Keratinocyte (primary cell): ENCODE results near the gene TET1. TPM values are rescaled to one million over a fixed set of nuclear protein-coding genes. Genes with fewer than 3 reads are reported as not detected.

Experiments
- DNase-seq: peaks from one replicate; pipeline ENCODE4 v3.0.0-alpha.2; 2011; ENCODE audit warnings: low read depth, missing footprints, low spot score
- FAIRE-seq: peaks from 2 replicates; lab custom pipeline; 2011; peaks lifted over from hg19 to GRCh38; lab: Jason Lieb, UNC
- H2AFZ ChIP-seq: 2 replicates; pipeline ENCODE4 v1.6.0; 2012; ENCODE audit warnings: low read length, control low read depth, inconsistent platforms; ENCODE audit not compliant: control insufficient read depth
- H3K27ac ChIP-seq: 2 replicates; pipeline ENCODE4 v1.5.1; 2011; ENCODE audit warnings: low read length; ENCODE audit not compliant: control insufficient read depth, insufficient read depth
- H3K27me3 ChIP-seq: 3 replicates; pipeline ENCODE4 v1.6.0; 2011; ENCODE audit warnings: low read length; ENCODE audit not compliant: control insufficient read depth, insufficient read depth; ENCODE audit errors: extremely low read depth
- H3K36me3 ChIP-seq, 2 experiments: 2 replicates in 1 of 2; 3 replicates in 1 of 2; pipeline ENCODE4 v1.5.1; 2011; ENCODE audit warnings: low read length in 2 of 2, mild to moderate bottlenecking in 1 of 2; ENCODE audit not compliant: control insufficient read depth in 2 of 2, insufficient read depth in 2 of 2; ENCODE audit errors: extremely low read depth in 1 of 2
- H3K4me1 ChIP-seq: 3 replicates; pipeline ENCODE4 v1.5.1; 2011; ENCODE audit warnings: low read length; ENCODE audit not compliant: control insufficient read depth, insufficient read depth; ENCODE audit errors: extremely low read depth
- H3K4me2 ChIP-seq: 3 replicates; pipeline ENCODE4 v1.6.0; 2011; ENCODE audit warnings: low read depth, low read length; ENCODE audit not compliant: control insufficient read depth, insufficient read depth; ENCODE audit errors: extremely low read depth
- H3K4me3 ChIP-seq, 3 experiments: fragments of 200-600 bp in 1 of 3; sonication (generic) in 1 of 3; 2 replicates in 2 of 3; 3 replicates in 1 of 3; pipeline ENCODE4 v1.5.1; 2011 to 2016; ENCODE audit warnings: low read length in 3 of 3, mild to moderate bottlenecking in 3 of 3, control low read depth in 2 of 3, inconsistent platforms in 1 of 3, low read depth in 1 of 3, mixed read lengths in 1 of 3, mixed run types in 1 of 3, moderate library complexity in 1 of 3; ENCODE audit not compliant: control insufficient read depth in 2 of 3, insufficient read depth in 2 of 3; ENCODE audit errors: extremely low read depth in 1 of 3
- H3K79me2 ChIP-seq: 2 replicates; pipeline ENCODE4 v1.6.0; 2012; ENCODE audit warnings: low read length; ENCODE audit not compliant: control insufficient read depth, insufficient read depth
- H3K9ac ChIP-seq: 3 replicates; pipeline ENCODE4 v1.6.0; 2011; ENCODE audit warnings: low read length; ENCODE audit not compliant: control insufficient read depth, insufficient read depth; ENCODE audit errors: extremely low read depth
- H3K9me1 ChIP-seq: 3 replicates; pipeline ENCODE4 v1.6.0; 2011; ENCODE audit warnings: low read length; ENCODE audit not compliant: control insufficient read depth, insufficient read depth; ENCODE audit errors: extremely low read depth
- H3K9me3 ChIP-seq: 2 replicates; pipeline ENCODE4 v1.5.1; 2012; ENCODE audit warnings: low read depth, low read length; ENCODE audit not compliant: control insufficient read depth
- H4K20me1 ChIP-seq: 3 replicates; pipeline ENCODE4 v1.6.0; 2011; ENCODE audit warnings: low read length; ENCODE audit not compliant: control insufficient read depth, insufficient read depth; ENCODE audit errors: extremely low read depth
- CTCF ChIP-seq, 3 experiments: IDR thresholded peaks in 1 of 3; conservative IDR thresholded peaks in 1 of 3; optimal IDR thresholded peaks in 1 of 3; 2 replicates in 2 of 3; 3 replicates in 1 of 3; pipeline versions ENCODE3 to v1.5.1; 2011; ENCODE audit warnings: low read length in 3 of 3, mild to moderate bottlenecking in 3 of 3, moderate library complexity in 2 of 3, control low read depth in 1 of 3, inconsistent platforms in 1 of 3; ENCODE audit not compliant: insufficient read depth in 2 of 3; ENCODE audit errors: extremely low read depth in 1 of 3
- EZH2 ChIP-seq: IDR thresholded peaks from one replicate; pipeline ENCODE4 v1.6.1; 2012; ENCODE audit warnings: inconsistent platforms, mild to moderate bottlenecking, low read length, moderate library complexity
- dilution Hi-C: fragments of 300-500 bp; cut with MboI; formaldehyde crosslinking; loops from one replicate; pipeline ENCODE4 v1.7.0; 2020; ENCODE audit warnings: low sequenced_read_pairs; ENCODE audit not compliant: extremely low pct_ligation_motif_present
- polyA plus RNA-seq, 5 experiments: library from polyadenylated mRNA; depleted of rRNA in 3 of 5; stranded (reverse) in 3 of 5; stranded (forward) in 1 of 5; unstranded in 1 of 5; fragments of >200 nt; gene quantifications; 1 replicate in 1 of 5; 2 replicates in 3 of 5; 3 replicates in 1 of 5; pipeline versions ENCODE4 v1.2.1 to v1.2.3, GENCODE V29; 2011 to 2012; ENCODE audit warnings: missing spikeins in 2 of 5, low read depth in 1 of 5, low replicate concordance in 1 of 5

TET1 gene
- polyA plus RNA-seq, 1 donor (not counting 4 experiments of a cell fraction or from before 2014, with no cell fraction given) = 0.08 TPM

GRCh38 chr10:68537796-68538195 is 22.3 kb upstream of the TET1 start:
- DNase-seq = no peak
- no peak overlapping the region for H3K4me3 ChIP-seq
- no peaks in the 10 kb centered on the region for H3K27me3 ChIP-seq
- no peak for FAIRE-seq
- no peaks in the 10 kb centered on the region for H3K79me2 ChIP-seq
- H3K27ac ChIP-seq = no peak overlapping the region
- H3K9ac ChIP-seq = no peak overlapping the region
- no peak overlapping the region for H2AFZ ChIP-seq
- dilution Hi-C loops = no loop called here
- no peak overlapping the region for H3K4me2 ChIP-seq
- no peaks in the 10 kb centered on the region for H3K36me3 ChIP-seq
- no peaks in the 10 kb centered on the region for H3K4me1 ChIP-seq
- TF ChIP-seq CTCF (optimal IDR thresholded peaks at IDR 0.05 in 1 of 3, IDR thresholded peaks at IDR 0.05 in 1 of 3, conservative IDR thresholded peaks at IDR 0.05 in 1 of 3; ENCODE audit: extremely low read depth in 1 of 3, insufficient read depth in 2 of 3, low read length in 3 of 3) (no peak), EZH2 (no peak)
- H4K20me1 ChIP-seq = no peaks in the 10 kb centered on the region
- H3K9me3 ChIP-seq = no peaks in the 10 kb centered on the region
- H3K9me1 ChIP-seq = no peaks in the 10 kb centered on the region

- Histone ChIP-seq H3K4me2 (no peak overlapping the region), H3K9me3 (no peaks in the 10 kb centered on the region), H3K36me3 (no peaks in the 10 kb centered on the region), H2AFZ (no peak overlapping the region), H4K20me1 (no peaks in the 10 kb centered on the region), H3K4me1 (peaks cover 5% of the 10 kb centered on the region), H3K79me2 (no peaks in the 10 kb centered on the region), H3K9me1 (no peaks in the 10 kb centered on the region), H3K4me3 (no peak overlapping the region), H3K27me3 (no peaks in the 10 kb centered on the region), H3K9ac (no peak overlapping the region), H3K27ac (no peak overlapping the region)
- dilution Hi-C loops = no loop called here
- peak; percentile 57 for FAIRE-seq
- no peak for TF ChIP-seq CTCF (optimal IDR thresholded peaks at IDR 0.05 in 1 of 3, IDR thresholded peaks at IDR 0.05 in 1 of 3, conservative IDR thresholded peaks at IDR 0.05 in 1 of 3; ENCODE audit: extremely low read depth in 1 of 3, insufficient read depth in 2 of 3, low read length in 3 of 3)
- no peak for TF ChIP-seq EZH2
- DNase-seq = no peak
Observed at GRCh38 chr10:68543004-68543918, 16.9 kb upstream of the TET1 start.
